ENCODE data around the gene ASTN1. TPM values are rescaled to one million over a fixed set of nuclear protein-coding genes. Genes with fewer than 3 reads are reported as not detected.

ASTN1 gene
- total RNA-seq, 1 experiment from 2014 or later, result 0.13 TPM

DNA sequence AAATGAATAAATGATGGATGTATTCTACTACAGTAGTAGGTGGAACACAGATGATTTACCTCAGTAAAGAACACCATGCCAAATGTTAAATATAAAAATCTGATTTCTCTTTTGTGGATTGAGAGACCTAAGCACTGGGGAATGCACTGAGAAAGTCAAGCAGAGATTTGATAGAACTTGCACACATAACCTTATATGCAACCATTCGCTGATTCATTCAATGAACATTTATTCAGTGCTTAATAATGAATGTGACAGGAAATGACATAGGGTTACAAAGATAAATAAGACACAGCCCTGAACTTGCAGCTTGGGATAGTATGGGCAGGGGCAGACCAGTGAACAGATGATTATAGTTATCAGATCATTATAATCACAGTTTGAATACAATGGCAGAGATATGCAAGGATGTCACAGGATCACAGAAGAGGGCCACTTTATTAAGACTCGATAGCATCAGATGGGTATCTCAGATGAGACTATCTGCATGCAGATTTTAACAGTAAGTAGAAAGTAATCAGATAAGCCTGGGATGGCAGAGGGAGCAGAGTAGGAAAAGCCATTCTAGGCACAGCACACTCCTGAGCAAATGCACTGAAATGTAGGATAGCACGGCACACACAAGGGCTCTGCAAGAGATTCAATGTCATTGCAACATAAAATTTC is 169.4 kb downstream of the ASTN1 start:
- DNase-seq (ENCODE audit: low read depth in 1 of 2, low spot score in 2 of 2), result no peak
- no peak overlapping the region for H3K27ac ChIP-seq
- no peaks in the 10 kb centered on the region; the same call in 1 of the 2 replicates for H3K27me3 ChIP-seq (replicated peaks)
- no peaks in the 10 kb centered on the region for H3K9me3 ChIP-seq (replicated peaks)
- no peaks in the 10 kb centered on the region for H3K36me3 ChIP-seq
- H3K4me3 ChIP-seq, result no peak overlapping the region
- no peaks in the 10 kb centered on the region for H3K4me1 ChIP-seq (replicated peaks)

DNA sequence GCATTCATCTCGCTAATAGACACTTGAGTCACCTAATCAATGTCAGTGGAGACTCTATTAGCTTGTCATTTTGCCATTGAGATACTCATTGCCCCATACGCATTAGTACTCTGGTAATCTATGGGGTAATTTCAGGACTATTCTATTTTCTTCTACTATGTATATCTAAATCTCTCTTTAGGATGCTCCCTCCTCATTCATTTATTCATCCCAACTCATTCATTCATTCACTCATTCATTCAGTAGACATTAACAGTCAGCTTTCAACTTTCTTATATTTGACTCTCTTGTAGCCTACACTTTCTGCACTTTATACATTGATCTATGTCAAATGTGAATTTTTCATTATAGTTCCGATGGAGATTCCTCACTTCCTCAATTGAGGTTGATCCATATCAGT is 170.9 kb downstream of the ASTN1 start:
- Histone ChIP-seq H3K4me1 (replicated peaks) (no peaks in the 10 kb centered on the region), H3K27ac (no peak overlapping the region), H3K27me3 (replicated peaks) (no peaks in the 10 kb centered on the region; the same call in 1 of the 2 replicates), H3K9me3 (replicated peaks) (no peaks in the 10 kb centered on the region), H3K4me3 (no peak overlapping the region), H3K36me3 (no peaks in the 10 kb centered on the region)
- no peak for DNase-seq (ENCODE audit: low read depth in 1 of 2, low spot score in 2 of 2)

DNA sequence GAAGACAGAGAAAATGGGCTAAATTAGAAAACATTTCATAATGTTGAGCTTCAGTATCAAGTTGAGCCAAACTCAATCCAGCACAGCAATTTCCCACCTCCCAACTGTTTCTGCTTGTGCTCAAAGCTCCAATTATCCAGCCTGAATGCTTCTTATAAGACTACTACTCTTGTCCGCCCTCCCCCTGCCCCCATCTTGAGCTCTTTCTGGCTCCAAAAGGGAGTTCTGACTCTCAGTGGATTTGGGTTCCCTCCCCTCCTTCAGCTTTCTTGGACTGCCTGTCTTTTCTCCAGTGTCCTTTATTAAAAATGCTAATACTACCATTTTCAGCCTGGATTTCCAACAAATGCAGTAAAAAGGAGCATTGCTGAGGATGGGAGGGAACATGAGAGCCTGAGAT is 174.8 kb downstream of the ASTN1 start:
- Histone ChIP-seq H3K27ac (no peak overlapping the region), H3K4me3 (no peak overlapping the region), H3K27me3 (replicated peaks) (no peaks in the 10 kb centered on the region; the same call in 1 of the 2 replicates), H3K36me3 (no peaks in the 10 kb centered on the region), H3K4me1 (replicated peaks) (no peaks in the 10 kb centered on the region), H3K9me3 (replicated peaks) (no peaks in the 10 kb centered on the region)
- DNase-seq (ENCODE audit: low read depth in 1 of 2, low spot score in 2 of 2), result no peak

DNA sequence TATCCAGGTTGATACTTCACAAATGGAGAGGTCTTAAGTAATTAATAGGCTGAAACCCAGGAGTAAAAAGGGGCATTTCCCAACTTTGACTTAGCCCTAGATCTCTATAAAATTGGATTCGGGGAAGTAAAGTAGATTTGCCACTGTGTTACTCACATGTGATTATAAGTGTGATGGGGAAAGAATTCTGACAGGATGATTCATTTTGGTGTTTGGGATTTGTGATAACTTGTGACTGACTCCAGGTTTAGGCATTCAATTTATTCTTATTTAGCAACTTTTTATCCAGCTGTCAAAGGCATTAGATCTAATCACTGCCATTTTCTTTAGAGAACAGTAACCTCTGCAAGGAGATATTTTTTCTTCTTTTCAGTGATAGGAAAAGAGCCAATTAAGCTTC is 175.5 kb downstream of the ASTN1 start:
- Histone ChIP-seq H3K4me3 (no peak overlapping the region), H3K27me3 (replicated peaks) (no peaks in the 10 kb centered on the region; the same call in 1 of the 2 replicates), H3K27ac (no peak overlapping the region), H3K36me3 (no peaks in the 10 kb centered on the region), H3K9me3 (replicated peaks) (no peaks in the 10 kb centered on the region), H3K4me1 (replicated peaks) (no peaks in the 10 kb centered on the region)
- no peak for DNase-seq (ENCODE audit: low read depth in 1 of 2, low spot score in 2 of 2)

- Histone ChIP-seq H3K9me3 (replicated peaks) (no peaks in the 10 kb centered on the region), H3K4me3 (no peak overlapping the region), H3K4me1 (replicated peaks) (no peaks in the 10 kb centered on the region), H3K27me3 (replicated peaks) (no peaks in the 10 kb centered on the region), H3K27ac (no peak overlapping the region), H3K36me3 (no peaks in the 10 kb centered on the region)
- DNase-seq (ENCODE audit: low read depth in 1 of 2, low spot score in 2 of 2), result no peak
These were observed 177.5 kb downstream of the ASTN1 start for GRCh38 chr1:176987016-176987415.

DNA sequence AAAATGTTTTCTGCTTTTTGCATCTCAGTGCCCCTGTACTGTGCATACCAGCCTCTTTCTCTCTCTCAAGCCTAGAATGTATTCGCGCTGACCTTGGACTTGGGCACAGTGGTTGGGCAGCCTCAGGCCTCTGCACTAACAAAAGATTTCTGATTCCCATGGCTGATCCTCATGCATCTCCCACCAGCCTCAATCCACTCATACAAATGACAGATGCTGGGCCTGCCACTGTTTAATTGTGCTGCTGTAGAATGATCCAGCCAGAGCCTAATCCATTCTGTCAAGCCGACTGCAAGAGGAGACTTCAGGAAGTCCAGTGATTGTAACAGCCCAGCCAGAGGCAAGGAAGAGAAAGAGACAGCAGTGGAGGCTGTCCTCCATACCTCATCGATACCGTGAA is 180.8 kb downstream of the ASTN1 start:
- Histone ChIP-seq H3K4me3 (no peak overlapping the region), H3K27me3 (replicated peaks) (no peaks in the 10 kb centered on the region), H3K27ac (no peak overlapping the region), H3K4me1 (replicated peaks) (no peaks in the 10 kb centered on the region), H3K36me3 (no peaks in the 10 kb centered on the region), H3K9me3 (replicated peaks) (no peaks in the 10 kb centered on the region)
- no peak for DNase-seq (ENCODE audit: low read depth in 1 of 2, low spot score in 2 of 2)

DNA sequence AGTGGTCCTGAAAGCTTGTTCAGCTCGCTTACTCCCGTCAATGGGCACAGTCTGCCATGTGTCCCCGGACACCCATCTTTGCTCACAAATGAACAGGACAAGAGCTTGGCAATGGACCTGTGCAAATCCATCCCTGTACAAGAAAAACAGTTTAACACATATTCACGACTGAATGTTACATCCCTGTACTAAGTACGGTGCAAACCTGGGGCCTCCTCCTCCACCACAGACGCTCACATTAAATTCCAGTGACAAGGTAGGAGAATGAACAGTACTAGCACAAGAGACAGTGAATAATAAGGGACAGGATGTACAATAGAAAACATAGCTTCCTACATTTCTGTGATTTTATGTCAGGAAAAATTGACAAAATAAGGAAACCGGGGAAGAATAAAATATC is 187.7 kb downstream of the ASTN1 start:
- H3K27ac ChIP-seq, result no peak overlapping the region

GRCh38 chr1:176976225-176976624 is 188.3 kb downstream of the ASTN1 start:
- H3K27ac ChIP-seq, result no peak overlapping the region
- no peaks in the 10 kb centered on the region for H3K36me3 ChIP-seq
- peaks cover under 1% of the 10 kb centered on the region; the same call in 1 of the 2 replicates for H3K27me3 ChIP-seq (replicated peaks)
- H3K9me3 ChIP-seq (replicated peaks), result no peaks in the 10 kb centered on the region
- H3K4me1 ChIP-seq (replicated peaks), result no peaks in the 10 kb centered on the region
- H3K4me3 ChIP-seq, result no peak overlapping the region
- no peak for DNase-seq (ENCODE audit: low read depth in 1 of 2, low spot score in 2 of 2)

More for the DNA sequence above, 187.7 kb downstream of the ASTN1 start:
- Histone ChIP-seq H3K9me3 (replicated peaks) (no peaks in the 10 kb centered on the region), H3K4me1 (replicated peaks) (no peaks in the 10 kb centered on the region), H3K27me3 (replicated peaks) (no peaks in the 10 kb centered on the region), H3K36me3 (no peaks in the 10 kb centered on the region), H3K4me3 (no peak overlapping the region)
- DNase-seq (ENCODE audit: low read depth in 1 of 2, low spot score in 2 of 2), result no peak

- no peaks in the 10 kb centered on the region for H3K36me3 ChIP-seq
- no peak for DNase-seq (ENCODE audit: low read depth in 1 of 2, low spot score in 2 of 2)
- no peaks in the 10 kb centered on the region for H3K9me3 ChIP-seq (replicated peaks)
- no peak overlapping the region for H3K27ac ChIP-seq
- H3K4me3 ChIP-seq, result no peak overlapping the region
- H3K4me1 ChIP-seq (replicated peaks), result no peaks in the 10 kb centered on the region
- no peaks in the 10 kb centered on the region for H3K27me3 ChIP-seq (replicated peaks)
These were observed 199.8 kb downstream of the ASTN1 start for GRCh38 chr1:176964687-176965086.

- Histone ChIP-seq H3K4me1 (replicated peaks) (no peaks in the 10 kb centered on the region), H3K9me3 (replicated peaks) (no peaks in the 10 kb centered on the region), H3K27ac (no peak overlapping the region), H3K27me3 (replicated peaks) (no peaks in the 10 kb centered on the region), H3K4me3 (no peak overlapping the region), H3K36me3 (no peaks in the 10 kb centered on the region)
- no peak for DNase-seq (ENCODE audit: low read depth in 1 of 2, low spot score in 2 of 2)
These were observed 201.3 kb downstream of the ASTN1 start for GRCh38 chr1:176963181-176963580.

DNA sequence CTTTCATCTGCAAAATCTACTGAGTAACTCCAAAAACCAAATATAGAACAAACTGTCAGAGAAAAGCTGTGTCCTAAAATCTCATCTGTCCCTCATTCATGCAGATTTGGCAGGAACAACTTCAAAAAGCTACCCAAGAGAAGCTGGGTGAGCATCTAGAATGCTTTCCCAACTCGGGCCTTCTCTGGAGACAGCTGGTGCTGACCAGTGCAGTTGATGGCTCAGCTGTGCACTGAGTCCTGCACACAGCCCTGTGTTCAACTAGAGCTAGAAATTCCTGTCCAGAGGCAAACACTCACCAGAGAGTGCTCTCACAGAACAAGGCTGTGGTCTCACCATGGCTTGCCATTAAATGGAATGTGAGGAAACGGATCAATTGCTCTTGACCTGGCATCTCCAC is 202.8 kb downstream of the ASTN1 start:
- Histone ChIP-seq H3K9me3 (replicated peaks) (no peaks in the 10 kb centered on the region), H3K27me3 (replicated peaks) (no peaks in the 10 kb centered on the region), H3K4me3 (no peak overlapping the region), H3K27ac (no peak overlapping the region), H3K36me3 (no peaks in the 10 kb centered on the region), H3K4me1 (replicated peaks) (no peaks in the 10 kb centered on the region)
- no peak for DNase-seq (ENCODE audit: low read depth in 1 of 2, low spot score in 2 of 2)

- H3K4me1 ChIP-seq (replicated peaks), result no peaks in the 10 kb centered on the region
- no peaks in the 10 kb centered on the region for H3K9me3 ChIP-seq (replicated peaks)
- no peak for DNase-seq (ENCODE audit: low read depth in 1 of 2, low spot score in 2 of 2)
- H3K27ac ChIP-seq, result no peak overlapping the region
- H3K27me3 ChIP-seq (replicated peaks), result no peaks in the 10 kb centered on the region
- no peak overlapping the region for H3K4me3 ChIP-seq
- no peaks in the 10 kb centered on the region for H3K36me3 ChIP-seq
These were observed 205.2 kb downstream of the ASTN1 start for GRCh38 chr1:176959191-176959820.

- Histone ChIP-seq H3K4me1 (replicated peaks) (no peaks in the 10 kb centered on the region), H3K36me3 (no peaks in the 10 kb centered on the region), H3K9me3 (replicated peaks) (no peaks in the 10 kb centered on the region), H3K27me3 (replicated peaks) (no peaks in the 10 kb centered on the region), H3K27ac (no peak overlapping the region), H3K4me3 (no peak overlapping the region)
- no peak for DNase-seq (ENCODE audit: low read depth in 1 of 2, low spot score in 2 of 2)
These were observed 206.9 kb downstream of the ASTN1 start for GRCh38 chr1:176957603-176958002.

DNA sequence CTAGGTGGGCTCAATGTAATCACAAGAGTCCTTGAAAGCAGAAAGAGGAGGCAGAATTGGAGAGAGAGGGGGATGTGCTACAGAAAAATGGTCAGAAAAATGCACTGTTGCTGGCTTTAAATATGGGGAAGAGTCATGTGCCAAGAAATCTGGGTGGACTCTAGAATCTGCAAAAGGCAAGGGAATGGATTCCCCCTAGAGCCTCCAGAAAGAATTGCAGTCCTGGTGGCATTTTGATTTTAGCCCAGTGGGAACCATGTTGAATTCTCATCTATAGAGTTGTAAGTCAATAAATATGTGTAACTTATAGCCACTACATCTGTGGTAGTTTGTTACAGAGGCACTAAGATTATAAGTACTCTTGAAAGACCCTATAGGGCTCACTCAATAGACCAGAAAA is 210.3 kb downstream of the ASTN1 start:
- Histone ChIP-seq H3K36me3 (no peaks in the 10 kb centered on the region), H3K9me3 (replicated peaks) (no peaks in the 10 kb centered on the region), H3K27ac (no peak overlapping the region), H3K4me1 (replicated peaks) (no peaks in the 10 kb centered on the region), H3K27me3 (replicated peaks) (no peaks in the 10 kb centered on the region), H3K4me3 (no peak overlapping the region)
- DNase-seq (ENCODE audit: low read depth in 1 of 2, low spot score in 2 of 2), result no peak

Measured in SJSA1 (cell line).